GM12892 (cell line): ENCODE results near the gene CDH2.
"Not testable (repeated sequence)": the region's sequence is repeated elsewhere in the genome, so short reads cannot be mapped to it uniquely, and the experiment has no call there.

Experiments
- POLR2A ChIP-seq: IDR thresholded peaks from 2 replicates; pipeline ENCODE4 v1.6.1; 2011; ENCODE audit warnings: low read depth, low read length, control low read depth
- POLR2AphosphoS5 ChIP-seq: IDR thresholded peaks from 2 replicates; pipeline ENCODE4 v1.6.1; 2011; ENCODE audit warnings: low read depth, low read length, control low read depth
- TAF1 ChIP-seq: IDR thresholded peaks from 2 replicates; pipeline ENCODE4 v1.6.1; 2011; ENCODE audit warnings: low read depth, mild to moderate bottlenecking, control low read depth, low read length, borderline replicate concordance

- not testable (repeated sequence) for TF ChIP-seq POLR2A, POLR2AphosphoS5, TAF1
These were observed 270.7 kb downstream of the CDH2 start for GRCh38 chr18:27906189-27906588.
